OCI-LY7 (cell line): ENCODE measurements around the gene PPARG. TPM values are rescaled to one million over a fixed set of nuclear protein-coding genes. Genes with fewer than 3 reads are reported as not detected.

Experiments
- BruUV-seq: library from RNA; stranded (reverse); fragments of 400-500 nt; replicated peaks from 2 replicates; lab custom pipeline; 2021; lab: Mats Ljungman, UMichigan
- CTCF ChIA-PET: fragments of 300-600 bp; sonication (Branson Sonifier 250); formaldehyde crosslinking; loops from one replicate; lab custom pipeline; 2022; ENCODE audit warnings: antibody characterized with exemption; ENCODE audit not compliant: unreplicated experiment; lab: Charles Lee
- POLR2A ChIA-PET: fragments of 300-600 bp; sonication (Branson Sonifier 250); formaldehyde crosslinking; loops from one replicate; lab custom pipeline; 2022; ENCODE audit warnings: antibody characterized with exemption; lab: Charles Lee
- DNase-seq: peaks from one replicate; pipeline ENCODE4 v3.0.0-alpha.2; 2015; ENCODE audit warnings: low spot score
- H2AFZ ChIP-seq: fragments of 200-600 bp; sonication (generic), shearing (Covaris generic); 2 replicates; pipeline ENCODE4 v1.6.1; 2014; ENCODE audit warnings: mild to moderate bottlenecking, antibody characterized with exemption, low read length, moderate library complexity
- H3K27ac ChIP-seq: fragments of 200-600 bp; sonication (generic); 2 replicates; pipeline ENCODE4 v1.5.1; 2014; ENCODE audit warnings: mixed run types, low read depth, mild to moderate bottlenecking, moderate library complexity, low read length, inconsistent platforms; ENCODE audit not compliant: poor library complexity, severe bottlenecking
- H3K36me3 ChIP-seq: fragments of 200-600 bp; sonication (generic); 2 replicates; pipeline ENCODE4 v1.6.1; 2014; ENCODE audit warnings: mild to moderate bottlenecking, antibody characterized with exemption, low read length, moderate library complexity, mixed read lengths; ENCODE audit not compliant: insufficient read depth
- H3K4me1 ChIP-seq: fragments of 200-600 bp; sonication (generic); 2 replicates; pipeline ENCODE4 v1.5.1; 2014; ENCODE audit warnings: mild to moderate bottlenecking, low read length; ENCODE audit not compliant: insufficient read depth, poor library complexity, severe bottlenecking
- H3K4me2 ChIP-seq: fragments of 200-600 bp; sonication (generic); 2 replicates; pipeline ENCODE4 v1.6.1; 2014; ENCODE audit warnings: mild to moderate bottlenecking, low read length
- H3K4me3 ChIP-seq: fragments of 200-600 bp; sonication (generic); 2 replicates; pipeline ENCODE4 v1.5.1; 2014; ENCODE audit warnings: mild to moderate bottlenecking, low read depth, low read length; ENCODE audit not compliant: poor library complexity, severe bottlenecking
- H3K79me2 ChIP-seq: fragments of 200-600 bp; sonication (generic); 2 replicates; pipeline ENCODE4 v1.6.1; 2016; ENCODE audit warnings: low read depth, mild to moderate bottlenecking, low read length, moderate library complexity, mixed read lengths; ENCODE audit not compliant: insufficient read depth
- H3K9me2 ChIP-seq: fragments of 200-600 bp; sonication (generic); 2 replicates; pipeline ENCODE4 v1.6.1; 2016; ENCODE audit warnings: mild to moderate bottlenecking, low read length, mixed read lengths; ENCODE audit not compliant: insufficient read depth
- H3K9me3 ChIP-seq: fragments of 200-600 bp; sonication (generic); 2 replicates; pipeline ENCODE4 v1.6.1; 2014; ENCODE audit warnings: mild to moderate bottlenecking, mixed run types, low read length, mixed read lengths
- H4K20me1 ChIP-seq: fragments of 200-600 bp; sonication (generic); 2 replicates; pipeline ENCODE4 v1.6.1; 2014; ENCODE audit warnings: mild to moderate bottlenecking, antibody characterized with exemption, low read length, moderate library complexity, mixed read lengths; ENCODE audit not compliant: insufficient read depth
- CTCF ChIP-seq: fragments of 200-600 bp; sonication (generic); conservative IDR thresholded peaks from 2 replicates; pipeline ENCODE4 v1.5.1; 2014; ENCODE audit warnings: mild to moderate bottlenecking, antibody characterized with exemption, low read length, moderate library complexity, mixed read lengths
- EZH2phosphoT487 ChIP-seq: fragments of 200-600 bp; sonication (generic); IDR thresholded peaks from 2 replicates; pipeline ENCODE4 v1.6.1; 2018; ENCODE audit warnings: low read depth, borderline replicate concordance, mild to moderate bottlenecking, mixed run types, antibody characterized with exemption, low read length, moderate library complexity, mixed read lengths
- intact Hi-C: fragments of 100-400 bp; cut with micrococcal nuclease; formaldehyde crosslinking; loops from one replicate; pipeline ENCODE4 v1.10.0; 2022; ENCODE audit not compliant: unreplicated experiment
- total RNA-seq, 2 experiments: library from RNA; depleted of rRNA in 1 of 2; stranded (reverse); fragments of >200 nt in 1 of 2; shearing (Covaris generic) in 1 of 2; gene quantifications; 2 replicates each; pipeline ENCODE4 v1.2.3, GENCODE V29; 2014 to 2022

Gene PPARG
- total RNA-seq, 2 experiments from 2014 or later = not detected

- intact Hi-C loops = no loop called here
- Histone ChIP-seq H3K9me3 (no peaks in the 10 kb centered on the region), H3K4me1 (no peaks in the 10 kb centered on the region), H2AFZ (no peak overlapping the region), H3K36me3 (no peaks in the 10 kb centered on the region), H3K79me2 (no peaks in the 10 kb centered on the region), H3K9me2 (no peaks in the 10 kb centered on the region), H3K4me2 (no peak overlapping the region), H3K4me3 (no peak overlapping the region), H4K20me1 (no peaks in the 10 kb centered on the region), H3K27ac (no peak overlapping the region)
- no peak for DNase-seq
- CTCF ChIA-PET = no interaction called here
- no TSS peak for BruUV-seq
- TF ChIP-seq EZH2phosphoT487 (no peak), CTCF (no peak)
- POLR2A ChIA-PET = no interaction called here
These were observed 132.3 kb downstream of the PPARG start for GRCh38 chr3:12421132-12421531.

- no TSS peak for BruUV-seq
- Histone ChIP-seq H3K36me3 (no peaks in the 10 kb centered on the region), H3K79me2 (no peaks in the 10 kb centered on the region), H3K4me3 (no peak overlapping the region), H3K4me2 (no peak overlapping the region), H4K20me1 (no peaks in the 10 kb centered on the region), H3K4me1 (no peaks in the 10 kb centered on the region), H3K9me2 (no peaks in the 10 kb centered on the region), H2AFZ (no peak overlapping the region), H3K27ac (no peak overlapping the region), H3K9me3 (no peaks in the 10 kb centered on the region)
- POLR2A ChIA-PET = no interaction called here
- intact Hi-C loops = no loop called here
- TF ChIP-seq EZH2phosphoT487 (no peak), CTCF (no peak)
- DNase-seq = no peak
- CTCF ChIA-PET = no interaction called here
These were observed 134.3 kb downstream of the PPARG start for GRCh38 chr3:12423131-12423530.

- ChIA-PET POLR2A (no interaction called here), CTCF (no interaction called here)
- no peaks in the 10 kb centered on the region for H4K20me1 ChIP-seq
- no peaks in the 10 kb centered on the region for H3K36me3 ChIP-seq
- no peak for TF ChIP-seq EZH2phosphoT487
- no peak for TF ChIP-seq CTCF
- no peak overlapping the region for H3K4me3 ChIP-seq
- no peaks in the 10 kb centered on the region for H3K4me1 ChIP-seq
- no peak overlapping the region for H3K4me2 ChIP-seq
- BruUV-seq = no TSS peak
- no peak overlapping the region for H3K27ac ChIP-seq
- H3K79me2 ChIP-seq = no peaks in the 10 kb centered on the region
- H3K9me3 ChIP-seq = no peaks in the 10 kb centered on the region
- no peaks in the 10 kb centered on the region for H3K9me2 ChIP-seq
- intact Hi-C loops = no loop called here
- DNase-seq = no peak
- H2AFZ ChIP-seq = no peak overlapping the region
These were observed 135.2 kb downstream of the PPARG start for GRCh38 chr3:12423918-12424630.
